Vagina (tissue), 2 donors: ENCODE measurements around the gene SIRT7.

Experiments
- POLR2A ChIP-seq, 2 donors: fragments of 450-650 bp; IDR thresholded peaks; one replicate each; pipeline ENCODE4 v1.6.1; 2017; ENCODE audit warnings: antibody characterized with exemption in 2 of 2, mild to moderate bottlenecking in 2 of 2, moderate library complexity in 2 of 2
- POLR2AphosphoS5 ChIP-seq, 2 donors: sonication (generic); formaldehyde crosslinking; IDR thresholded peaks; one replicate each; pipeline ENCODE4 v1.9.0; 2017; ENCODE audit warnings: antibody characterized with exemption in 2 of 2, mild to moderate bottlenecking in 2 of 2, low read depth in 1 of 2; ENCODE audit not compliant: insufficient read depth in 1 of 2
- TF ChIP-seq, protein P1 (sequence below), 3 experiments: fragments of 450-650 bp in 2 of 3; fragments of 200-600 bp in 1 of 3; sonication (generic) in 1 of 3; IDR thresholded peaks; one replicate each; pipeline ENCODE4 v1.5.1; 2017 to 2019; ENCODE audit warnings: antibody characterized with exemption in 3 of 3, mild to moderate bottlenecking in 2 of 3, moderate library complexity in 2 of 3

GRCh38 chr17:81926451-81927151 is 8.6 kb upstream of the SIRT7 start:
- TF ChIP-seq, protein P1, sequence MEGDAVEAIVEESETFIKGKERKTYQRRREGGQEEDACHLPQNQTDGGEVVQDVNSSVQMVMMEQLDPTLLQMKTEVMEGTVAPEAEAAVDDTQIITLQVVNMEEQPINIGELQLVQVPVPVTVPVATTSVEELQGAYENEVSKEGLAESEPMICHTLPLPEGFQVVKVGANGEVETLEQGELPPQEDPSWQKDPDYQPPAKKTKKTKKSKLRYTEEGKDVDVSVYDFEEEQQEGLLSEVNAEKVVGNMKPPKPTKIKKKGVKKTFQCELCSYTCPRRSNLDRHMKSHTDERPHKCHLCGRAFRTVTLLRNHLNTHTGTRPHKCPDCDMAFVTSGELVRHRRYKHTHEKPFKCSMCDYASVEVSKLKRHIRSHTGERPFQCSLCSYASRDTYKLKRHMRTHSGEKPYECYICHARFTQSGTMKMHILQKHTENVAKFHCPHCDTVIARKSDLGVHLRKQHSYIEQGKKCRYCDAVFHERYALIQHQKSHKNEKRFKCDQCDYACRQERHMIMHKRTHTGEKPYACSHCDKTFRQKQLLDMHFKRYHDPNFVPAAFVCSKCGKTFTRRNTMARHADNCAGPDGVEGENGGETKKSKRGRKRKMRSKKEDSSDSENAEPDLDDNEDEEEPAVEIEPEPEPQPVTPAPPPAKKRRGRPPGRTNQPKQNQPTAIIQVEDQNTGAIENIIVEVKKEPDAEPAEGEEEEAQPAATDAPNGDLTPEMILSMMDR (IDR thresholded peaks at IDR 0.05), result no peak
- TF ChIP-seq POLR2AphosphoS5 (IDR thresholded peaks at IDR 0.05; ENCODE audit: insufficient read depth in 1 of 2, low read depth in 1 of 2) (peak; percentile 25 to 67), POLR2A (IDR thresholded peaks at IDR 0.05) (no peak)
